ENCODE measurements around the gene B3GALT4.

Gene B3GALT4

GRCh38 chr6:33277663-33278391 is 904 bp downstream of the B3GALT4 start:
- peak overlapping the region; percentile 89 for H3K4me2 ChIP-seq (ENCODE audit: low read length)
- no peaks in the 10 kb centered on the region for H3K9me3 ChIP-seq (ENCODE audit: insufficient read depth, low read length)
- H3K4me3 ChIP-seq (ENCODE audit: low read length), result peak overlapping the region; percentile 97
- peaks cover 46% of the 10 kb centered on the region for H3K4me1 ChIP-seq (ENCODE audit: low read length)
- no peak overlapping the region for H2AFZ ChIP-seq (ENCODE audit: low read depth, low read length)
- H4K20me1 ChIP-seq (ENCODE audit: insufficient read depth, low read length), result peaks cover 38% of the 10 kb centered on the region
- no peak for TF ChIP-seq EZH2phosphoT487 (IDR thresholded peaks at IDR 0.05; ENCODE audit: low read depth)
- TF ChIP-seq CTCF (IDR thresholded peaks at IDR 0.05; ENCODE audit: low read depth, low read length), result no peak
- H3K9ac ChIP-seq (ENCODE audit: low read length), result peak overlapping the region; percentile 81
- H3K36me3 ChIP-seq (replicated peaks; ENCODE audit: low read depth, low read length), result peaks cover 39% of the 10 kb centered on the region
- H3K27me3 ChIP-seq (ENCODE audit: low read depth, low read length), result no peaks in the 10 kb centered on the region
- peaks cover 31% of the 10 kb centered on the region for H3K79me2 ChIP-seq (ENCODE audit: low read length)
- peak overlapping the region; percentile 89 for H3K27ac ChIP-seq (ENCODE audit: low read length)

- peaks cover 25% of the 10 kb centered on the region for H3K79me2 ChIP-seq (ENCODE audit: low read length)
- H3K27ac ChIP-seq (ENCODE audit: low read length), result peak overlapping the region; percentile 89; the same call in 1 of the 2 replicates
- H2AFZ ChIP-seq (ENCODE audit: low read depth, low read length), result no peak overlapping the region
- H3K27me3 ChIP-seq (ENCODE audit: low read depth, low read length), result no peaks in the 10 kb centered on the region
- H3K4me3 ChIP-seq (ENCODE audit: low read length), result no peak overlapping the region
- H3K9me3 ChIP-seq (ENCODE audit: insufficient read depth, low read length), result no peaks in the 10 kb centered on the region
- peaks cover 33% of the 10 kb centered on the region for H4K20me1 ChIP-seq (ENCODE audit: insufficient read depth, low read length)
- peaks cover 34% of the 10 kb centered on the region for H3K36me3 ChIP-seq (replicated peaks; ENCODE audit: low read depth, low read length)
- H3K4me2 ChIP-seq (ENCODE audit: low read length), result no peak overlapping the region
- H3K4me1 ChIP-seq (ENCODE audit: low read length), result peaks cover 41% of the 10 kb centered on the region
- no peak overlapping the region for H3K9ac ChIP-seq (ENCODE audit: low read length)
- TF ChIP-seq EZH2phosphoT487 (IDR thresholded peaks at IDR 0.05; ENCODE audit: low read depth) (no peak), CTCF (IDR thresholded peaks at IDR 0.05; ENCODE audit: low read depth, low read length) (no peak)
Observed at GRCh38 chr6:33278392-33278741, 1.4 kb downstream of the B3GALT4 start.

GRCh38 chr6:33278810-33279209 is 1.9 kb downstream of the B3GALT4 start:
- peaks cover 29% of the 10 kb centered on the region for H4K20me1 ChIP-seq (ENCODE audit: insufficient read depth, low read length)
- H3K27me3 ChIP-seq (ENCODE audit: low read depth, low read length), result no peaks in the 10 kb centered on the region
- H3K4me2 ChIP-seq (ENCODE audit: low read length), result no peak overlapping the region
- no peak overlapping the region for H3K4me3 ChIP-seq (ENCODE audit: low read length)
- peaks cover 37% of the 10 kb centered on the region for H3K4me1 ChIP-seq (ENCODE audit: low read length)
- H3K79me2 ChIP-seq (ENCODE audit: low read length), result peaks cover 21% of the 10 kb centered on the region
- H3K9me3 ChIP-seq (ENCODE audit: insufficient read depth, low read length), result no peaks in the 10 kb centered on the region
- H2AFZ ChIP-seq (ENCODE audit: low read depth, low read length), result no peak overlapping the region
- no peak overlapping the region for H3K27ac ChIP-seq (ENCODE audit: low read length)
- no peak overlapping the region for H3K9ac ChIP-seq (ENCODE audit: low read length)
- H3K36me3 ChIP-seq (replicated peaks; ENCODE audit: low read depth, low read length), result peaks cover 29% of the 10 kb centered on the region
- TF ChIP-seq CTCF (IDR thresholded peaks at IDR 0.05; ENCODE audit: low read depth, low read length) (no peak), EZH2phosphoT487 (IDR thresholded peaks at IDR 0.05; ENCODE audit: low read depth) (no peak)

GRCh38 chr6:33279257-33279695 is 2.4 kb downstream of the B3GALT4 start:
- no peak overlapping the region for H2AFZ ChIP-seq (ENCODE audit: low read depth, low read length)
- no peak overlapping the region for H3K4me2 ChIP-seq (ENCODE audit: low read length)
- H3K36me3 ChIP-seq (replicated peaks; ENCODE audit: low read depth, low read length), result peaks cover 25% of the 10 kb centered on the region
- peaks cover 32% of the 10 kb centered on the region for H3K4me1 ChIP-seq (ENCODE audit: low read length)
- no peaks in the 10 kb centered on the region for H3K9me3 ChIP-seq (ENCODE audit: insufficient read depth, low read length)
- H3K4me3 ChIP-seq (ENCODE audit: low read length), result no peak overlapping the region
- TF ChIP-seq EZH2phosphoT487 (IDR thresholded peaks at IDR 0.05; ENCODE audit: low read depth) (no peak), CTCF (IDR thresholded peaks at IDR 0.05; ENCODE audit: low read depth, low read length) (no peak)
- H4K20me1 ChIP-seq (ENCODE audit: insufficient read depth, low read length), result peaks cover 24% of the 10 kb centered on the region
- peaks cover 16% of the 10 kb centered on the region for H3K79me2 ChIP-seq (ENCODE audit: low read length)
- no peaks in the 10 kb centered on the region for H3K27me3 ChIP-seq (ENCODE audit: low read depth, low read length)
- no peak overlapping the region for H3K27ac ChIP-seq (ENCODE audit: low read length)
- H3K9ac ChIP-seq (ENCODE audit: low read length), result no peak overlapping the region

Data from OCI-LY3 (cell line).